ENCODE data around the gene SEMA5B. TPM values are rescaled to one million over a fixed set of nuclear protein-coding genes. Genes with fewer than 3 reads are reported as not detected.

SEMA5B gene
- total and polyA plus RNA-seq, 2 experiments from 2014 or later: 8.0 to 26.8 TPM

GRCh38 chr3:123046262-123047061 is 18.9 kb upstream of the SEMA5B start:
- no peaks in the 10 kb centered on the region; the same call in 1 of the 2 replicates for H4K20me1 ChIP-seq (replicated peaks; ENCODE audit: insufficient read depth)
- TF ChIP-seq STAT1 (IDR thresholded peaks at IDR 0.05; ENCODE audit: unreplicated experiment) (no peak), CREB1 (CRISPR knock-in tag; IDR thresholded peaks at IDR 0.05; ENCODE audit: low read depth) (no peak), ETS1 (IDR thresholded peaks at IDR 0.05) (no peak), EZH2 (IDR thresholded peaks at IDR 0.05; ENCODE audit: low read depth, unreplicated experiment) (no peak), ZNF114 (CRISPR knock-in tag; IDR thresholded peaks at IDR 0.05) (no peak), NANOG (IDR thresholded peaks at IDR 0.05; ENCODE audit: borderline replicate concordance) (no peak), POLR2AphosphoS5 (IDR thresholded peaks at IDR 0.05; ENCODE audit: low read depth) (no peak), CTCF (conservative IDR thresholded peaks at IDR 0.05; ENCODE audit: low read depth in 2 of 2) (no peak), EZH2phosphoT487 (IDR thresholded peaks at IDR 0.05; ENCODE audit: unreplicated experiment) (no peak), JUNB (IDR thresholded peaks at IDR 0.05; ENCODE audit: unreplicated experiment) (no peak), ZNF331 (CRISPR knock-in tag; IDR thresholded peaks at IDR 0.05; ENCODE audit: low read depth) (no peak)
- TF ChIP-seq, protein P1, sequence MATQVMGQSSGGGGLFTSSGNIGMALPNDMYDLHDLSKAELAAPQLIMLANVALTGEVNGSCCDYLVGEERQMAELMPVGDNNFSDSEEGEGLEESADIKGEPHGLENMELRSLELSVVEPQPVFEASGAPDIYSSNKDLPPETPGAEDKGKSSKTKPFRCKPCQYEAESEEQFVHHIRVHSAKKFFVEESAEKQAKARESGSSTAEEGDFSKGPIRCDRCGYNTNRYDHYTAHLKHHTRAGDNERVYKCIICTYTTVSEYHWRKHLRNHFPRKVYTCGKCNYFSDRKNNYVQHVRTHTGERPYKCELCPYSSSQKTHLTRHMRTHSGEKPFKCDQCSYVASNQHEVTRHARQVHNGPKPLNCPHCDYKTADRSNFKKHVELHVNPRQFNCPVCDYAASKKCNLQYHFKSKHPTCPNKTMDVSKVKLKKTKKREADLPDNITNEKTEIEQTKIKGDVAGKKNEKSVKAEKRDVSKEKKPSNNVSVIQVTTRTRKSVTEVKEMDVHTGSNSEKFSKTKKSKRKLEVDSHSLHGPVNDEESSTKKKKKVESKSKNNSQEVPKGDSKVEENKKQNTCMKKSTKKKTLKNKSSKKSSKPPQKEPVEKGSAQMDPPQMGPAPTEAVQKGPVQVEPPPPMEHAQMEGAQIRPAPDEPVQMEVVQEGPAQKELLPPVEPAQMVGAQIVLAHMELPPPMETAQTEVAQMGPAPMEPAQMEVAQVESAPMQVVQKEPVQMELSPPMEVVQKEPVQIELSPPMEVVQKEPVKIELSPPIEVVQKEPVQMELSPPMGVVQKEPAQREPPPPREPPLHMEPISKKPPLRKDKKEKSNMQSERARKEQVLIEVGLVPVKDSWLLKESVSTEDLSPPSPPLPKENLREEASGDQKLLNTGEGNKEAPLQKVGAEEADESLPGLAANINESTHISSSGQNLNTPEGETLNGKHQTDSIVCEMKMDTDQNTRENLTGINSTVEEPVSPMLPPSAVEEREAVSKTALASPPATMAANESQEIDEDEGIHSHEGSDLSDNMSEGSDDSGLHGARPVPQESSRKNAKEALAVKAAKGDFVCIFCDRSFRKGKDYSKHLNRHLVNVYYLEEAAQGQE (IDR thresholded peaks at IDR 0.05; ENCODE audit: unreplicated experiment): no peak
- TF ChIP-seq, protein P2, sequence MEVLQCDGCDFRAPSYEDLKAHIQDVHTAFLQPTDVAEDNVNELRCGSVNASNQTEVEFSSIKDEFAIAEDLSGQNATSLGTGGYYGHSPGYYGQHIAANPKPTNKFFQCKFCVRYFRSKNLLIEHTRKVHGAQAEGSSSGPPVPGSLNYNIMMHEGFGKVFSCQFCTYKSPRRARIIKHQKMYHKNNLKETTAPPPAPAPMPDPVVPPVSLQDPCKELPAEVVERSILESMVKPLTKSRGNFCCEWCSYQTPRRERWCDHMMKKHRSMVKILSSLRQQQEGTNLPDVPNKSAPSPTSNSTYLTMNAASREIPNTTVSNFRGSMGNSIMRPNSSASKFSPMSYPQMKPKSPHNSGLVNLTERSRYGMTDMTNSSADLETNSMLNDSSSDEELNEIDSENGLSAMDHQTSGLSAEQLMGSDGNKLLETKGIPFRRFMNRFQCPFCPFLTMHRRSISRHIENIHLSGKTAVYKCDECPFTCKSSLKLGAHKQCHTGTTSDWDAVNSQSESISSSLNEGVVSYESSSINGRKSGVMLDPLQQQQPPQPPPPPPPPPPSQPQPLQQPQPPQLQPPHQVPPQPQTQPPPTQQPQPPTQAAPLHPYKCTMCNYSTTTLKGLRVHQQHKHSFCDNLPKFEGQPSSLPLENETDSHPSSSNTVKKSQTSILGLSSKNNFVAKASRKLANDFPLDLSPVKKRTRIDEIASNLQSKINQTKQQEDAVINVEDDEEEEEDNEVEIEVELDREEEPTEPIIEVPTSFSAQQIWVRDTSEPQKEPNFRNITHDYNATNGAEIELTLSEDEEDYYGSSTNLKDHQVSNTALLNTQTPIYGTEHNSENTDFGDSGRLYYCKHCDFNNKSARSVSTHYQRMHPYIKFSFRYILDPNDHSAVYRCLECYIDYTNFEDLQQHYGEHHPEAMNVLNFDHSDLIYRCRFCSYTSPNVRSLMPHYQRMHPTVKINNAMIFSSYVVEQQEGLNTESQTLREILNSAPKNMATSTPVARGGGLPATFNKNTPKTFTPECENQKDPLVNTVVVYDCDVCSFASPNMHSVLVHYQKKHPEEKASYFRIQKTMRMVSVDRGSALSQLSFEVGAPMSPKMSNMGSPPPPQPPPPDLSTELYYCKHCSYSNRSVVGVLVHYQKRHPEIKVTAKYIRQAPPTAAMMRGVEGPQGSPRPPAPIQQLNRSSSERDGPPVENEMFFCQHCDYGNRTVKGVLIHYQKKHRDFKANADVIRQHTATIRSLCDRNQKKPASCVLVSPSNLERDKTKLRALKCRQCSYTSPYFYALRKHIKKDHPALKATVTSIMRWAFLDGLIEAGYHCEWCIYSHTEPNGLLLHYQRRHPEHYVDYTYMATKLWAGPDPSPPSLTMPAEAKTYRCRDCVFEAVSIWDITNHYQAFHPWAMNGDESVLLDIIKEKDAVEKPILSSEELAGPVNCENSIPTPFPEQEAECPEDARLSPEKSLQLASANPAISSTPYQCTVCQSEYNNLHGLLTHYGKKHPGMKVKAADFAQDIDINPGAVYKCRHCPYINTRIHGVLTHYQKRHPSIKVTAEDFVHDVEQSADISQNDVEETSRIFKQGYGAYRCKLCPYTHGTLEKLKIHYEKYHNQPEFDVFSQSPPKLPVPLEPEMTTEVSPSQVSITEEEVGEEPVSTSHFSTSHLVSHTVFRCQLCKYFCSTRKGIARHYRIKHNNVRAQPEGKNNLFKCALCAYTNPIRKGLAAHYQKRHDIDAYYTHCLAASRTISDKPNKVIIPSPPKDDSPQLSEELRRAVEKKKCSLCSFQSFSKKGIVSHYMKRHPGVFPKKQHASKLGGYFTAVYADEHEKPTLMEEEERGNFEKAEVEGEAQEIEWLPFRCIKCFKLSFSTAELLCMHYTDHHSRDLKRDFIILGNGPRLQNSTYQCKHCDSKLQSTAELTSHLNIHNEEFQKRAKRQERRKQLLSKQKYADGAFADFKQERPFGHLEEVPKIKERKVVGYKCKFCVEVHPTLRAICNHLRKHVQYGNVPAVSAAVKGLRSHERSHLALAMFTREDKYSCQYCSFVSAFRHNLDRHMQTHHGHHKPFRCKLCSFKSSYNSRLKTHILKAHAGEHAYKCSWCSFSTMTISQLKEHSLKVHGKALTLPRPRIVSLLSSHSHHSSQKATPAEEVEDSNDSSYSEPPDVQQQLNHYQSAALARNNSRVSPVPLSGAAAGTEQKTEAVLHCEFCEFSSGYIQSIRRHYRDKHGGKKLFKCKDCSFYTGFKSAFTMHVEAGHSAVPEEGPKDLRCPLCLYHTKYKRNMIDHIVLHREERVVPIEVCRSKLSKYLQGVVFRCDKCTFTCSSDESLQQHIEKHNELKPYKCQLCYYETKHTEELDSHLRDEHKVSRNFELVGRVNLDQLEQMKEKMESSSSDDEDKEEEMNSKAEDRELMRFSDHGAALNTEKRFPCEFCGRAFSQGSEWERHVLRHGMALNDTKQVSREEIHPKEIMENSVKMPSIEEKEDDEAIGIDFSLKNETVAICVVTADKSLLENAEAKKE (CRISPR knock-in tag; IDR thresholded peaks at IDR 0.05): no peak
- H3F3A ChIP-seq (replicated peaks; ENCODE audit: low read depth): no peaks in the 10 kb centered on the region; the same call in 1 of the 2 replicates
- H3K36me3 ChIP-seq (ENCODE audit: insufficient read depth): no peaks in the 10 kb centered on the region
- H3K27me3 ChIP-seq (ENCODE audit: insufficient read depth): no peaks in the 10 kb centered on the region
- no peak overlapping the region for H3K4me3 ChIP-seq
- H3K9me2 ChIP-seq (ENCODE audit: insufficient read depth): 0 out of 2 replicates have a peak, but pooled peaks cover 5% of the 10 kb centered on the region
- no peaks in the 10 kb centered on the region for H3K79me2 ChIP-seq (replicated peaks; ENCODE audit: insufficient read depth)
- Mint-ChIP-seq H3K27me3 (ENCODE audit: insufficient read depth, low read depth, poor library complexity) (no peaks in the 10 kb centered on the region), H3K4me1 (peaks cover 18% of the 10 kb centered on the region), H3K9me3 (no peaks in the 10 kb centered on the region), H3K4me3 (no peak overlapping the region), H3K27ac (no peak overlapping the region), H3K36me3 (ENCODE audit: low read depth) (no peaks in the 10 kb centered on the region)
- peak overlapping the region; percentile 69; the same call in 1 of the 2 replicates for H2AFZ ChIP-seq
- no peak overlapping the region for H3K27ac ChIP-seq (ENCODE audit: low read depth)
- DNase-seq (ENCODE audit: low spot score) (no peak), ATAC-seq (peak; percentile 37; the same call in 2 of the 3 replicates)
- no peak overlapping the region for H3K4me2 ChIP-seq
- H3K4me1 ChIP-seq (ENCODE audit: insufficient read depth): peaks cover 6% of the 10 kb centered on the region
